NCI-H2107 (cell line): ENCODE measurements around the gene PF4V1.

Experiments used
- DNase-seq: peaks from one replicate; lab custom pipeline; 2025; lab: John Stamatoyannopoulos, UW

The PF4V1 gene, protein sequence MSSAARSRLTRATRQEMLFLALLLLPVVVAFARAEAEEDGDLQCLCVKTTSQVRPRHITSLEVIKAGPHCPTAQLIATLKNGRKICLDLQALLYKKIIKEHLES

DNA sequence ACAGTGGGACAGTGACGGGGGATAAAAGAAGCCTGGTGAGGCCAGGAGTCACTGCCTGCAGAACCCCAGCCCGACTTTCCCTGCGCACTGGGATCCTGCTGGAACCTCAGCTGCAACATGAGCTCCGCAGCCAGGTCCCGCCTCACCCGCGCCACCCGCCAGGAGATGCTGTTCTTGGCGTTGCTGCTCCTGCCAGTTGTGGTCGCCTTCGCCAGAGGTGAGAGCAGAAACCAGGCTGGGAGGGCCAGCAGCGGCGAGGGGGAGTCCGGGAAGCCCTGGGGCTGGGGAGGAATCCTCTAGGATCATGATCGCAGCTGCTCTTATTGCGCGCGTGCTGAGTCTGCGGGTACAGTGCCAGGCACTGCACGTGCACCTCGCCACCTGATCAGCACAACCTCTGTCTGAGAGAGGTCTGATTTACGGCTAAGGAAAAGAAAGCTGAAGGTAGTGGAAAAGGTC lies at the start of gene PF4V1:
Gene PF4V1 (plus strand): TSS at position 51 of the 459 bp plus-strand sequence. CDS start 67 bp downstream, at position 118.
- DNase-seq: peak; percentile 39

DNA sequence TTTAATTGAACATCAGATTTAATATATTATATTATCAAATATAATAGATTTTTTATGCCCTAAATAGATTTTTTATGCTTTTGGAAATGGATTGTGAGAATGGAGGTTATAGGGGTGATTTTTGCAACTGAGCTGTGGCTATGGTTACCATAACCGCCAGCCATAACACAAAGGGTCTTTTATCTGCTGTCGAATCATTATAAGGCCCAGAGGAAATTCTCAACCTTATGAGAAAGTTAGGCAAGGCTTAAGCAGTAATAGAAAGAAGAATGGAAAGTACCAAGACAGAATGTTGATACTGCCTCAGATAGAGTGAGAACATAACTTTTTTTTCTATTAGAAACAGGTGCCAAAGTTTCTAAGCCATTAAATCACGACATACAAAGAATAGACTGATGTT lies 42.9 kb upstream of the PF4V1 start:
- DNase-seq: no peak

DNA sequence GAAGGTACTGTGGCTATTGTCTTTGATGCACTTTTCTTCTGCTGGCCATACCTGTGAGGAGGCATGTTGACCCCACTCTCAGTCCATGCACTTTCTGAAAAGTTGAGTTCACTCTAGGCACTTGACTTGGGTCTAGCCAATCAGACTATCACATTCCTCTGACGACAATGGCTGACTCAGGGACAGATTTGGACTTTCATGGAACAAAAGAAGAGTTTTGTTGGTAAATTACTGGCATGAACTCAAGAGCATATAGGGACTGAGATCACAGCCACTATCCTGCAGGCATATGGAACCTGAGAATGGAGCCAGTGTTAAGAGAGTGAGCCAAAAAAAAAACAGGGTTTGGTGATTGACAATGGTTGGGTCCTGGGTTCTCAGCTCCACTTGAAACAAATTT lies 41.3 kb upstream of the PF4V1 start:
- no peak for DNase-seq

DNA sequence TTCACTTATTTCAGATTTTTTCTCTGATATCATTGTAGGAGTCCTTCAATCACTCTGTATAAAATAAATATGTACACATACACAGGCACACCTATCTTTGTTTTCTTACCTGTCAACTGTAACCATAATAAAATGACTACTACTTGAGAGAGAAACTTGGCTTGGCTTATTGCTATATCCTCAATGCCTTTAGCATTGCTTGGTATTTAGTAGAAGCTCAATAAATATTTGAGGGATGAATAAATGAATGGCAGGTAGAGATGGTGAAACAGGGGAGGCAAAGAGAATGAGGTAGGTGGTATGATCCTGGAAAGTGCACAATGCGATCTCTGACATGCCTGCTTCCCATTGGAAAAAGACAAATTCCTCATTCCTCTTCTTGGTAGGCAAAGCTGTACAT lies 38.4 kb upstream of the PF4V1 start:
- DNase-seq: no peak

DNA sequence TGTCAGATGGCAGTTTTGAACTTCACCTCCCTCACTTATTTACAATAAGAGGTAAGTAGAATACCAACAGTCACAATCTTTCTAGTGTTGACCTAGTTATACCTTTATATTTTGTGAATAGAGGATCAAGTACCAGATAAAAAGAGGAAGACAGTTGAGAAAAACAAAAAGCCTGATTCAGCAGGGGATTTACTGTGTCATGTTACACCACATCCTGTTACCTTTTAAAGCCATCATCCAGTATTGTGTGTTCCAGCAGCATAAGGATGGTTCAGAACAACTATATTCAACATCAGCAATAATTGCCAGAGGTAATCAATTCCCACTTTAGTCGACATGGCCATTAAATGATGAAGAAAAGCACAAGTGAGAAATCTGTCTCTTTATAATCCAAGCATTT lies 38.0 kb upstream of the PF4V1 start:
- no peak for DNase-seq

DNA sequence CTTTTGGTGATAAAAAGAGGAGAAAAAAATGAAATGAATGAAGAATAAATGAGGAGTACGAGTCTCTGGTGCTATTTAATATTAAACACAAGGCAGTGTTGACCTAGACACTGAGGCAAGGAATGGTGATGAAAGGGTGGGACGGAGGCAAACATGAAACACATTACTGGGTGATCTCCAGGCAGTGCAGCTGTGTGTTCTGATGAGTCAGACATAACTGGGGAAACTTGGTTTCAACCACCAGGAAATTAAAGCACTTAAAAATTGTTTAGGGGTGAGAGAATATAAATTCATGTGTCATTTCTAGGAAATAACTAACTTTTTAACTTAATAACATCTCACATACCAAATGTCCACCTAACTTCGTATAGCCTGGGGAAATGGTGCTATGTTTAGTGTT lies 36.3 kb upstream of the PF4V1 start:
- DNase-seq: no peak

DNA sequence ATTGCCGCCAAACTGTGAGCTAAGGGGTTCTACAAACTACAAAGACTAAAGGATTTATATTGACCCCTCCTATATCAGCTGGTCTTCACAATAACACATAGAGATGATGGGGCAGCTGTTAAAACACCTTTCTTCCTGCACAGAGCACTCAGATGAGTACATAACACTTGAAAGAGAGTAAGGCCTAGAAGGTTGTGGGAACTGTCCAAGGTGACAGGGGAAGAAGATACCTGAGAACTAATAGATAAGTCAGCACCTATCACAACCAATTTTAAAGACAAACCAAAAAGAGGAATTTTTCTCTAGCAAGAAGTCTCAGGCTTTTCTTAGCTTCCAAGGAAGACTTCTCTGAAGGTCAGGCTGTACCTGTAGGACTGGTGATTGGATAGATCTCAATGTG lies 35.8 kb upstream of the PF4V1 start:
- no peak for DNase-seq

DNA sequence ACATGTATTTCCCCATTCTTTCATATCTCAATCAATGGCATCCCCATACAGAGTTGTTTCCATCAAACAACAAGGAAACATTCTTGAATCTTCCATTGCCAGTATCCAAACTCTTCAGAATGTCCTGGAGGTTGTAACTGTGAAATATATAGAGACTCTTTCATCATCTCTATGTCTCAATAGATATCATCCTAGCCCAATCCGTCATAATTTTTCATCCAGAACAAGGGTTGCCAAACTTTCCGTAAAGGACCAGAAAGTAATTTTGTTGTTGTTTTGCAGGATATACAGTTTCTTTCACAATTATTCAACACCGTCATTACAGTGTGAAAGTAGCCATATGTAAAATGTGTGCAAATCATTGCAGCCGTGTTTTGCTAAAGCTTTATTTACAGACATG lies 31.8 kb upstream of the PF4V1 start:
- no peak for DNase-seq

DNA sequence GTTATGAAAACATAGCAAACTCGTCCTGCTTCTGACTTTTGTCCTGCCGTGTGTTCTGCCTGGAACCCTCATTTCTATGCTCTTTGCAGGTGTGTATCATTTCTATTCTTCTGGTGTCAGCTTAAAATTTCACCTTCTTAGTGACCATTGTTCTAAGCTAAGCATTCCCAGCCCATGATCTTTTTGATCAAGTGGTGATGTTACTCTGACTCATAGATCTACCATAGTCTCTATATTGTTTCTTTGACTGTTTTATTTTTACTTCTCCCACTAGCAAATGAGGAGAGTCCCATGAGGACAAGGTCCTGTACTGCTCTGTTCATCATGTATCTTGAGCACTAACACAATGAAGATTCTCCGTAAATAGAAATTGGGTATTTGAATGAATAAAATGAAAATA lies 30.7 kb upstream of the PF4V1 start:
- DNase-seq: no peak

DNA sequence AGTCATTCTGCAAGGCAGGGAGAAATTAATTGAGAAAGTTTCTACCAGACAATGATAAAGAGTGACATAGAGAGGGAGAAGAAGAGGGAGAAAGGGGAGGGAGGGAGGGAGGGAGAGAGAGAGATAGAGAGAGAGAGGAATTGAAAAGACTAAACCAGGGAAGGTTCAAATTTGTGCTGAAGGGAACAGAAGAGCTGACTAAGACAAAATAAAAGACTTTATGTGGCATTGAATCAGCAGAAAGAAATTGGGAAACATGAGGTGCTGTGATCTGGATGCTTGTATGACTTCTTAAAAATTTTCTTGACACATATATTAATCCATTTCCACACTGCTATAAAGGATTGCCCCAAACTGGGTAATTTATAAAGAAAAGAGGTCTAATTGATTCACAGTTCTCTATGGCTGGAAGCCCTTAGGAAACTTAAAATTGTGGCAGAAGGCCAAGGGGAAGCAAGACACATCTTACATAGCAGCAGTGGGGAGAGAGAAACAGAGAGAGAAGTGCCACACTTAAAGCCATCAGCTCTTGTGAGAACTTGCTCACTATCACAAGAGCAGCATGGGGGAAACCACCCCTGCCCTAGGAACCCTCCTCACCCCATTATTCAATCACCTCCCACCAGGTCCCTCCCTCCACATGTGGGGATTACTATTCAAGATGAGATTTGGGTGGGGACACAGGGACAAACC lies 30.1 kb upstream of the PF4V1 start:
- DNase-seq: no peak

DNA sequence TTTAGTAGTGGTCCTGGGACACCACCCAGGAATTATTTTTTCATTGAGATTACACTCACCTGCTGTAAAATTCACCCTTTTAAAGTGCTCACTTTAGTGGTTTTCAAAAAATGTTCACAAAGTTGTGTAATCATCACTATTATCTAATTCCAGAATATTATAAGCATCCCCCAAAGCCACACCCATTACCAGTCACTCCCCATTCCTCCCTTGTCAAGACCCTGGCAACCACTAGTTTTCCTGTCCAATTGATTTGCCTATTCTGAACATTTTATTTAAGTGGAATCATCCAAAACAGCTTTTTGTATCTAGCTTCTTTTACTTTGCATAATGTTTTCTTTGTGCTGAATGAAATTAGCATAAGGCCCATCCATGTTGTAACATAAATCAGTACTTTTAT lies 29.3 kb upstream of the PF4V1 start:
- no peak for DNase-seq

DNA sequence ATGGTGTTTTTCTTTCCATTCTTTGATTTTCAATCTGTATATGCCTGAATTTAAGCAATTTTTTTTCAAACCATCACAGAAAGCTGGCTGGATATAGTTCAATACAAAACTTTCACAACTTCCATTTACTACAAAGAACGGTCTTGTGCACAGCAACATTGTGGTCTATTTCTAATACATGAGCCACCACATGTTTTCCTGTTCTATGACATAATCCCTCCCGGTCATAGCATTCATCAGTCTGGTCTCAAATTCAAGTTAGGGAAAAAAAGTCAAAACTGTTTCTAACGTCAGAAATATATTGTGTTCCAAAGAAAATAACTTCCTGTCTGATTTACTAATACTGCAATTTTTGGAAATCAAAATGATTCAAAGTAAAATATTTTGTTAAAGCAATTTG lies 24.1 kb upstream of the PF4V1 start:
- DNase-seq: no peak

DNA sequence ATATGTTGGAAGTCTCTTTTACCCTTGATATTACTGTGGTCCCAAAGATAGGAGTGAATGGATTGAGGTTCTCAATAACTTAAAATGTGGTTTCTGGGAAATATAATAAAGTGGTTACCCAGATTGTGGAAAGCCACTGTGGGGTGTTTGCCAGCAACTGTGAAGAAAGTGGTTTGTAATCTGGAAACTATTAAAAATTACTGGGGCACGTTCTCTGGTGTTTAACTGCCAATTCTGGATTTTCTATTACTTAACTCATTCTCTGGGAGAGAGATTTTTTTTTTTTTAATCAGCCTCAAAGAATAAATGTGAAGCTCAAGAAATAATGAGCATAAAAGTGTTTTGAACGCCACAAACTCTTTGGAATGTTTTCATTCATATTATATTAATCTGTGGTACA lies 21.5 kb upstream of the PF4V1 start:
- no peak for DNase-seq

DNA sequence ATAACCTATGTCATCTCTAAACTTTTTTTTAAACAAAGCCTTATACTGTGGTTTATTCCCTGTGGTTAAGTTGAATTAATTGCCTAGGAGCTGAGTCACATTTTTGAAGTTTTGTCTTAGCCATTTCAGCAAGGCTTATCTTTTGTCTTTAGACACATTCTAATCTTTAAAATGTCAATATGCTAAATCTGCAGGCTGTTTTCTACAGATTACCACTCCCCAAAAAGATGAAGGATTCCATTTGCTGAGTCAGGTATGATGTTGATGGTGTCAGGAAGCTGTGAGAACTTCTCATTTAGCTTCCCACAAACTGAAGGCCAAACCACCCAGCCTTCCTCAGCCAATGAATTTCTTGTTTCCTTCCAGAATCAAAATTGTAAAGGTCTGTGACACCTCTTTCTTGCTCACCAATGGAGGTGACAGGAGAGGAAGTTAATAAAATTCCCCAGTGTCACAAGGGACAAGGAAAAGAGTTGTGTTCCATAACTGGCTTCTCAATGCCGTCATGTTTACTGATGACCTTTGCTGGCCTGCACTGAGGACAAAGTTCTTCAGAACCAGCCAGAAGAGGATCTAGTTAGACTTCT lies 20.4 kb upstream of the PF4V1 start:
- DNase-seq: no peak

DNA sequence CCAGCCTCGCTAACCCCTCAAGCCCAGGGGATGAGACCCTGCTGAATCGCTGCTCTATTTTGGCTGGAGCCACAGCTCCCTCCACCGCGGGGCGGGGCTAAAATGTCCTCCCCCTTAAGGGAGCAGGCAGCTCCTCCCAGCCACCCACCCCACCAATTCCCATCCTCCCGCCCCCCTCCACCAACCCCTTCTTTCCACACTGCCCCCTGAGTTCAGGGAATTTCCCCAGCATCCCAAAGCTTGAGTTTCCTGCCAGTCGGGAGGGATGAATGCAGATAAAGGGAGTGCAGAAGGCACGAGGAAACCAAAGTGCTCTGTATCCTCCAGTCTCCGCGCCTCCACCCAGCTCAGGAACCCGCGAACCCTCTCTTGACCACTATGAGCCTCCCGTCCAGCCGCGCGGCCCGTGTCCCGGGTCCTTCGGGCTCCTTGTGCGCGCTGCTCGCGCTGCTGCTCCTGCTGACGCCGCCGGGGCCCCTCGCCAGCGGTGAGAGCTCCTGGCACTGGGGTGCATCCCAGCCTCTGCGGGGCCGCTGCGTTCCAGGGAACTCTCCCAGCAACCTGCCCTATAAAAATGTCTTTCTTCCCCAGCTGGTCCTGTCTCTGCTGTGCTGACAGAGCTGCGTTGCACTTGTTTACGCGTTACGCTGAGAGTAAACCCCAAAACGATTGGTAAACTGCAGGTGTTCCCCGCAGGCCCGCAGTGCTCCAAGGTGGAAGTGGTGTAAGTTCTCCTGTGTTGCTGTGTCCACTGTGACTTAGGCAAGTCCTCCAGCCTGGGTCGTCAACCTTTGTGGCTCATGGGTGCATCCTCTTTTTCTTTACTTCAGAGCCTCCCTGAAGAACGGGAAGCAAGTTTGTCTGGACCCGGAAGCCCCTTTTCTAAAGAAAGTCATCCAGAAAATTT lies 16.5 kb upstream of the PF4V1 start, which contains the start of gene CXCL6:
Gene CXCL6 (plus strand): TSS at position 306 of the 907 bp plus-strand sequence. CDS start 73 bp downstream, at position 379.
- DNase-seq: no peak

DNA sequence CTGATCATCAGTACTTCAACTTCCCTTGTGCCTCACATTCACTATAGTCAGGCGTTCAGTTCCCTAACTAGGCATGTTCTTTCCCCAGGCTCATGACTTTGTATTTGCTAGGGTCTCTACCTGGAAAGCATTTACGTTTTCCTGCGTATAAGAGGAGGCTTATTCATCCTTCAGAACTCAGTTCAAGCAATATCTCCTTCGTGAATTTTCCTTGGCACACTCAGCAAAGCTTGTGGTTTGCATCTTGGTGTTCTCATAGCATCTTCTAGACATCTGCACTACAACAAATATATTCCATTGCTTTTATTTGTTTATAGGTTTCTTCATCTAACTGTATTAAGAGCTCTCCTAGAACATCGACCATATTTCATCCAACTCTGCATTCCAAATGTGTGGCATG lies 14.0 kb upstream of the PF4V1 start:
- DNase-seq: no peak

DNA sequence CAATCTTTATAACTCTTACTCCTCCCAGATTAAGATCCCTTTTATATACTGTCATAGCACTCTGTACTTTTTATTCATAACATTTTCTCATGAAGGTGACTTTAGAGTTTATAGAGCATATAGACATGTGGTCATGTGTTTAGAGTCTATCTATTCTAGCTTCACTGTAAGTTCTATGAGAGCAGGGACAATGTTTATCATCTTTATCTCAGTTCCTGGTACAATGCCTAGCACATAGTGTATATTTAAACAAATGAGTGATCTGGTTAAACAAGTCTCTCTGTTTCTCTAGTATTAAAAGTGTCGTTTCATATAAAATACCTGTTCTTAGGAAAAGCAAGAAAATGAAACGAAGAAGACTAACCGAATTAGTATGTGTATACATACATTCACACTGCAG lies 13.4 kb upstream of the PF4V1 start:
- DNase-seq: no peak

DNA sequence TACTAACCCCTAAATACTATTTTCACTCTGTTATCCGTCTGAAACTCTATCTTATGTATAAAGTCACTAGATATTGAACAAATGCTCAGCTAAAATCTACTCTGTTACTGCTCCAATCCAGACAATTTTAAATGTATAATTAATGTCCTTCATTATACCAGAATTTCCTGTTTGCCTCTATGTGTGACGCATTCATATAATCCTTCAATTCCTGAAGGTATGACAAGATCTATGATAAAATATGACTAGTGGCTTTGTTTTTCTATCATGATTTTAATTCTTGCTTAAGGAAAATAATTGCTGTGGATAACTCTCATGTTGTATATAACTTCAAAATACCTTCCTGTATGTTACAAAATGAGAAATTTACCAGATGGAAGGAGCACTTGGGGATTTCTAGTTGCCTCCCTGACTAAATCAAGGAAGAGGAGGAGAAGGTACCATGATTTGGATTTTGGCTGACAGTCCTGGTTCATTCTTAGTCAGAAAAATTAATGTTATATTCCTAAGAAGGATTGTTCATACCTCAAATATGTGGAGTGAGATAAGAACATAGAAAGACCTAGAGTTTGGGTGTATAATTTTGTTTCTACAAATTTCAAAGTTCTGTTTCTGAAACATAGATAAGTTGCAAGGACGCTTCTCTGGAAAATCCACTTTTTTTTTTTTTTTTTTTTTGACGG lies 11.7 kb upstream of the PF4V1 start:
- DNase-seq: no peak

DNA sequence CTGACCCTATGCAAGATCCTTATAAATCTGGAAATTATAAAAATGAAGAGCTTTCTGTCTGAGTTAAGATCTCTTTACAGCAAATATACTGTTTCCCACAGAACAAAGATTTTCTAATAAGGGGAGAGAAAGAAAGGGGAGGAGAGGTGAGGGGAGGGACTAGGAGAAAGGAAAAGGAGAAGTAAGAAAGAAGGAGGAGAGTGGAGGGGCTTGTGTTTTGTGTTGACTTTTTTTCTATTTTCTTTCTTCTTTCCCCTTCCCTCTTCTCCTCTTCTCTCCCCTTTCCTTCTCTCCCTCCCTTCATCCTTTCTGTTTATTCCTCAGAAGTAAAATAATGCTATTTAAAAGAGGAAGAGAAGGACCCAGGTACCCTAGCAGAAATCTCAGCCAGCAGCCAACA lies 10.4 kb upstream of the PF4V1 start:
- no peak for DNase-seq

DNA sequence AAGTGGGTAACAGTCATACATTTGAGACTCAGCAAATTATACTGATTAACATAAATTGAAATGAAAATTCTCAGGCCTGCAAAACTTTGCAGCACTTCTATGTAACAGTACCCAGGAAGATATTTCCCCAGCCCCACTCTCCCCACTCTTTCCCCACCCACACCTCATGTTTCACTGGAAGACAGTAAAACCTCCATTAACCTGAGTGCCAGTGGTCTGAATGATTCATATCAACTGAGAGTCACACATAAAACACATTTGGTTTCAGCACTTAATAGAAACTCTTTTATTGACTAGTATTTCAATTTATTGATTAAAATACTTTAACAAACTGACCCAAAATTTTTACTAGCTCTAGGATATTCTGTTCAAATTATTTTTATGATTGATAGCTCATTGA lies 9.7 kb upstream of the PF4V1 start:
- no peak for DNase-seq

DNA sequence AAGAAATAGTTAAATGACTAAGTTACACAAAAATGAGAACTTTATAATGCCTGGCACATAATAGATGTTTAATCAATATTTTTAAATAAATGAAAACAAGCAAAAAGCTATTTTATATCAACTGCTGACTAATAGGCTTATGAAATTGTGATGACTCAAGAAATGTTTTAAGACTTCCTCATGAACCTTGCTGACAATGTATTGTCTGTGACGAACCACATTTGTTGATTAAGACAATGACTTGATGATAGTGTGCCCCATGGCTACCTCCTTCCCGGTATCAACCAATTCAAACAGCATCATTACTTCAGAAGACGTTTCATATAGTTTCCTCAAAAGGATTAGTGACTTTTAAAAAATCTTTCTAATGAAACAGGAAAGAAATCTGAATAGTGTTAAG lies 8.8 kb upstream of the PF4V1 start:
- no peak for DNase-seq

DNA sequence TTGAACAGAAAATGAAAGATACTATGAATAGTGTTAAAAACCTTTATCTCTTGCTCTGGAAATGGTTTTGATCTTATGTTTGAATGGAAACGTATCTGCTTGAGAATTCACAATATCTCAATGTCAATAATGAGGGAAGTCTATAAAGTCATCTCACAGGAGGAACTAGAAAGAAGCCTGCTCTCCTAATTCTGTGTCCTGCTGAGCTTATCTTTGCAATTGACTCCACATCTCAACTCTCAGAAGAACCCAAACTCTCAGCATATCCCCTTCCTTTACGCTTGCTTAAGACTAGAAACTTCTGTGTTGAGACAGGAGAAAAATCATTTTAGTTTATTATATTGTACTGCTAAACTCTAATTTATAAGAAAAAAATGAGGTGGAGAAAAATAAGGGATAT lies 8.3 kb upstream of the PF4V1 start:
- DNase-seq: no peak
